HFFc6 (cell line): Measurements from ENCODE around the gene SEMA5B. TPM values are rescaled to one million over a fixed set of nuclear protein-coding genes. Genes with fewer than 3 reads are reported as not detected.

Experiments
- DNase-seq: peaks from one replicate; pipeline ENCODE4 v3.0.0-alpha.2; 2018
- H3K27ac Mint-ChIP-seq: 2 replicates; pipeline ENCODE4 v1.8.0; 2020; ENCODE audit warnings: mild to moderate bottlenecking, mixed read lengths
- H3K27me3 Mint-ChIP-seq: 2 replicates; pipeline ENCODE4 v1.8.0; 2021; ENCODE audit warnings: mild to moderate bottlenecking, moderate library complexity, mixed read lengths; ENCODE audit not compliant: insufficient read depth
- H3K36me3 Mint-ChIP-seq: 2 replicates; pipeline ENCODE4 v1.8.0; 2021; ENCODE audit warnings: low read depth, mixed read lengths
- H3K4me1 Mint-ChIP-seq: 2 replicates; pipeline ENCODE4 v1.8.0; 2020; ENCODE audit warnings: low read depth, mixed read lengths
- H3K4me3 Mint-ChIP-seq: 2 replicates; pipeline ENCODE4 v1.8.0; 2020; ENCODE audit warnings: mild to moderate bottlenecking, moderate library complexity, mixed read lengths
- H3K9me3 Mint-ChIP-seq: 2 replicates; pipeline ENCODE4 v1.8.0; 2020; ENCODE audit warnings: mild to moderate bottlenecking, mixed read lengths
- total RNA-seq, 6 experiments: library from RNA; stranded (reverse); fragmentation: NEBNext Ultra II Directional; extraction: Animal tissue kit (Norgen Biotek cat#: 25700); gene quantifications; 2 replicates in 1 of 6; 3 replicates in 5 of 6; pipeline ENCODE4 v1.2.3, GENCODE V29; 2021
- TF ChIP-seq, protein P1 (sequence below): fragments of 200-600 bp; sonication (generic); IDR thresholded peaks from 2 replicates; pipeline ENCODE4 v1.5.0; 2021; ENCODE audit warnings: antibody characterized with exemption, mild to moderate bottlenecking

Gene SEMA5B
- total RNA-seq, 6 experiments from 2014 or later, result not detected

DNA sequence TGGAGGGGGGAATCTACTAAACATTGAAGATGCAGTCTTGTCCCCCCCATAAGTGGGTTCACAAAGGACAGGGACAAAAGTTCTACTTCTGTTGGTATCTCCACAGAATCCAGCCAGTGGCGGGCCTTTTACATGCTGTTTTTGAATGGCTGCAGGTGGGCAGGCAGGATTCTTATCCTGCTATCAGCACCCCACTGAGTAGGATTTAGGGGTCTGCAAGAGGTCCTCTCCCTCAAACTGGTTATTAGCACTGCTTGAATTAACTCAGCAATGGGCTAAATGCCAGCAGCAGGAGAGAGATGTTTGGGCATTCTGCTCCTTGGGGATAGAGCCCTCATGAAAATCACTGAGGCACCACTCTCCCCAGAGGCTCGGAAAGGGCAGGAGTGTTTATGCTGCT is 40.3 kb downstream of the SEMA5B start:
- no peak overlapping the region for H3K27ac Mint-ChIP-seq
- no peaks in the 10 kb centered on the region for H3K9me3 Mint-ChIP-seq
- H3K36me3 Mint-ChIP-seq, result no peaks in the 10 kb centered on the region
- TF ChIP-seq, protein P1, sequence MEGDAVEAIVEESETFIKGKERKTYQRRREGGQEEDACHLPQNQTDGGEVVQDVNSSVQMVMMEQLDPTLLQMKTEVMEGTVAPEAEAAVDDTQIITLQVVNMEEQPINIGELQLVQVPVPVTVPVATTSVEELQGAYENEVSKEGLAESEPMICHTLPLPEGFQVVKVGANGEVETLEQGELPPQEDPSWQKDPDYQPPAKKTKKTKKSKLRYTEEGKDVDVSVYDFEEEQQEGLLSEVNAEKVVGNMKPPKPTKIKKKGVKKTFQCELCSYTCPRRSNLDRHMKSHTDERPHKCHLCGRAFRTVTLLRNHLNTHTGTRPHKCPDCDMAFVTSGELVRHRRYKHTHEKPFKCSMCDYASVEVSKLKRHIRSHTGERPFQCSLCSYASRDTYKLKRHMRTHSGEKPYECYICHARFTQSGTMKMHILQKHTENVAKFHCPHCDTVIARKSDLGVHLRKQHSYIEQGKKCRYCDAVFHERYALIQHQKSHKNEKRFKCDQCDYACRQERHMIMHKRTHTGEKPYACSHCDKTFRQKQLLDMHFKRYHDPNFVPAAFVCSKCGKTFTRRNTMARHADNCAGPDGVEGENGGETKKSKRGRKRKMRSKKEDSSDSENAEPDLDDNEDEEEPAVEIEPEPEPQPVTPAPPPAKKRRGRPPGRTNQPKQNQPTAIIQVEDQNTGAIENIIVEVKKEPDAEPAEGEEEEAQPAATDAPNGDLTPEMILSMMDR, result no peak
- no peaks in the 10 kb centered on the region for H3K4me1 Mint-ChIP-seq
- no peak for DNase-seq
- no peak overlapping the region for H3K4me3 Mint-ChIP-seq
- H3K27me3 Mint-ChIP-seq, result peaks cover 77% of the 10 kb centered on the region

DNA sequence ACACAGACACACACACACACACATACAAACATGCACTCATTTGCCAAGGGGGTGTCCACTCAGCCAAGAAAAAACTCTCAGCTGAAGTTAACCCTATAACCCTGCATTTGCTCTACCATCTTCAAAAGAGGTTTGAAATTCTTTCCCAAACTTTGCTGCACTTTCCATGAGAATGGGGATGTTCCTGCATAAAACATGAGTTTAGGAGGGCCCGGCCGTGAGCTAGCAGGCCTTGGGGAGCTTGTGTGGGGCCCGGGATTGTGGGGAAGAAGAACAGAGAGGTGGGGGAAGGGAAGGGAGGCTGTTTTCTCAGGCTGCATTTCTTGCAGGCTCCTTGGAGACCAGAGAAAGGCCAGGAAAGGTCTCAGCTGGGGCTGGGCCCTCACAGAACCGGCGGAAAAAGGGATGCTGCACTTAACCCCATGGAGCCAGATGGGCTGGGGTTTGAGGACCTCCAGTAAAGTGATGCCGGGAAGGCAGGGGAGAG is 40.8 kb downstream of the SEMA5B start:
- Mint-ChIP-seq H3K4me3 (no peak overlapping the region), H3K27me3 (peaks cover 80% of the 10 kb centered on the region), H3K9me3 (no peaks in the 10 kb centered on the region), H3K27ac (no peak overlapping the region), H3K4me1 (no peaks in the 10 kb centered on the region), H3K36me3 (no peaks in the 10 kb centered on the region)
- TF ChIP-seq, protein P1, result no peak
- no peak for DNase-seq

DNA sequence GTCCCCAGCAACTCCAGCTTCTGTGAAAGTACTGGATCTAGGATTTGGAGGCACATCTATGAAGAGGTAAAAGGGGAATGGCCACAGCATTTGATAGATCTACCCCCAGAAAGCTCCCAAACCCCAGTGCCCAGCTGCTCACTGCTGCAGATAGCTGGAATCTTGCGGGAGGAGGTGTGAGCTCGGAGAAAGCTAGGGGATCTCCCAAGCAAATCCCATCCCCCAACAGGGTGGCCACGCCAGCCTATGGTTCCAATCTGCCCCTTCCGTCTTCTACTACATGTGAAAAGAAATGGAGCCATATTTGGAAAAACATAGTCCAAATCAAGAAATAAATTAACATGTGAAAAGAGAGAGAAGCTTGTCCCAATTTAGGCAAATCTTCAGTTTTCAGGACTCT is 42.0 kb downstream of the SEMA5B start:
- Mint-ChIP-seq H3K27ac (no peak overlapping the region), H3K27me3 (peaks cover 77% of the 10 kb centered on the region), H3K9me3 (no peaks in the 10 kb centered on the region), H3K4me1 (no peaks in the 10 kb centered on the region), H3K36me3 (no peaks in the 10 kb centered on the region), H3K4me3 (no peak overlapping the region)
- no peak for DNase-seq
- TF ChIP-seq, protein P1, result no peak

DNA sequence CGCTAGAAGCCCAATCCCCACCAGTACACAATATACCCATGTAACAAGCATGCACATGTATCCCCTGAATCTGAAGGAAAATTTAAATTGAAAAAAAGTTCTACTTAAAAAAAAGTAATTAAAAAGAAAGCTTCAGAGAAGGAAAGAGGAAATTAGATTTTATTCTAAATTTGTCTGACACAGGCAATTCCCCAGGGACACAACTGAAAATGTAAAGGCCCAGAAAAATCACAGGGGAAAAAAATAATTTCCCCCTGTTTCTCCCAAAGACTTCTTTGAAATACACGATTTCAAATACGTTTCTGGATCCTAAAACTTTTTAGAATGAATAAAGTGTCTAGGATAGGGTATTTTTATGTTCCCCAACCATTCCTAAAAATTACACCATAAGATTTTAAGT is 42.9 kb downstream of the SEMA5B start:
- H3K27me3 Mint-ChIP-seq, result peaks cover 75% of the 10 kb centered on the region
- H3K27ac Mint-ChIP-seq, result no peak overlapping the region
- no peaks in the 10 kb centered on the region for H3K9me3 Mint-ChIP-seq
- no peak overlapping the region for H3K4me3 Mint-ChIP-seq
- no peak for DNase-seq
- peaks cover 6% of the 10 kb centered on the region for H3K4me1 Mint-ChIP-seq
- TF ChIP-seq, protein P1, result no peak
- no peaks in the 10 kb centered on the region for H3K36me3 Mint-ChIP-seq

DNA sequence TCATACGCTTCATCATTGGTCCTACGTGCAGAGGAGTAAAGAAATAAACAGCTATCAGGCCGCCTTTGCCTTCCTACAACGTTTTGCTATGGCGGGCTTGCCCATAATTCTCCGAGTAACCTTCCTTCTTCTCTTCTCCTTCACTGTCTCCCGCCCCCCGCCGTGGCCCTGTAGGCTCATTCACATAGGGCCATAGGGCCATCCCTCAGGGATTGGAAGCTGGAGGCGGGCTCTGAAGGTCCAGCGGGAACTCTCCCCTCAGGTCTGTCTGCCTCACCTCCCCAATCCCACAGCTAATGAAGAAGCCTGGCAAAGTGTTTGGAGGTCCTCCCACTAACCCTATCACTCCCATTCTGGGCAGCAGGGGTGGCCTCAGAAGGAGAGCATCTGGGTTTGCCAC is 43.6 kb downstream of the SEMA5B start:
- Mint-ChIP-seq H3K27ac (no peak overlapping the region), H3K27me3 (peaks cover 70% of the 10 kb centered on the region)
- TF ChIP-seq, protein P1, result no peak

More for the DNA sequence above, 43.6 kb downstream of the SEMA5B start:
- no peak for DNase-seq
- H3K36me3 Mint-ChIP-seq, result no peaks in the 10 kb centered on the region
- H3K4me1 Mint-ChIP-seq, result peaks cover 10% of the 10 kb centered on the region
- no peak overlapping the region for H3K4me3 Mint-ChIP-seq
- no peaks in the 10 kb centered on the region for H3K9me3 Mint-ChIP-seq
